Stimulated activated naive CD4-positive, alpha-beta T cell treated with Interleukin-2 at 50 U/mL for 16 hours (primary cell): ENCODE data around the gene CKS1B.
A peak's percentile ranks its signal among the peaks of the same experiment; 100 is the strongest.

Experiments used
- DNase-seq: peaks from one replicate; lab custom pipeline; 2025; lab: John Stamatoyannopoulos, UW

The CKS1B gene

DNA sequence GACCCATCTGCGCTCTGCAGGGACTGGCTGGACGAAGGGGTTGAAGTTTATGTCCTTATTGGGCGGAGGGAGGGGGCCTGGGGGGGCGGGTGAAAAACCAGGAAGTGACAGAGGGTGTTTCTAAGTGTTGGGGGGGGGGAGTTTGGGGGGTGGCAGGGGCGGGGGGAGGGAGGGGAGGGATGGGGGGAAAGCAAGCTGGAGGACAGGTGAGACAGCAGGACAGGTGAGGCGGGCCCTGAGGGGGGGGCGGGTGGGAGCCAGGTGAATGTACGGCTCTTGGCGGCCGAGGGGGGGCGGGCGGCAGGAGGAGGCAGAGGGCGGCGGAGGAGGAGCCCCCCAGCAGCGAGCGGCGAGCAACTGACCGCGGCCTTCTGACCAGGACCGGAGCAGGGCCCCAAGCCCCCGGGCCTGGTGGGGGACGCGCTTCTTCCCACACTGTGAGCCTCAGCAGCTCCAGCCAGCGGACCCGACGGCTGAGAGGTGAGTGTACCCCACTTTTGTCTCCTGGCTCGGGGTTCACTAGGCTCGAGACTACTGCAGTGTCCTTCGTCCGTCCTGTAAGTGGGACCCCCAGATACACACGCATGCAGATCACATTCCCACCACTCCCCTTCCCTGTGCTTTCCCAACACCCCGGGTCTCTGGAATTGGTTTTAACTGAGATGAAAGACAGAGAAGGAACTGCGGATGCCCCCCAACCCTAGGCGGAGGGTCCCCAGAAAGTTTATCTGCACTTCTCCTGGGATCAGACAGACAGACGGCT is 28.2 kb downstream of the CKS1B start, which contains the start of gene ZBTB7B:
Gene ZBTB7B, plus strand, starts transcription at position 339 of the 763 bp plus-strand sequence. CDS start 11,859 bp downstream, outside the sequence.
- peak; percentile 64 for DNase-seq

DNA sequence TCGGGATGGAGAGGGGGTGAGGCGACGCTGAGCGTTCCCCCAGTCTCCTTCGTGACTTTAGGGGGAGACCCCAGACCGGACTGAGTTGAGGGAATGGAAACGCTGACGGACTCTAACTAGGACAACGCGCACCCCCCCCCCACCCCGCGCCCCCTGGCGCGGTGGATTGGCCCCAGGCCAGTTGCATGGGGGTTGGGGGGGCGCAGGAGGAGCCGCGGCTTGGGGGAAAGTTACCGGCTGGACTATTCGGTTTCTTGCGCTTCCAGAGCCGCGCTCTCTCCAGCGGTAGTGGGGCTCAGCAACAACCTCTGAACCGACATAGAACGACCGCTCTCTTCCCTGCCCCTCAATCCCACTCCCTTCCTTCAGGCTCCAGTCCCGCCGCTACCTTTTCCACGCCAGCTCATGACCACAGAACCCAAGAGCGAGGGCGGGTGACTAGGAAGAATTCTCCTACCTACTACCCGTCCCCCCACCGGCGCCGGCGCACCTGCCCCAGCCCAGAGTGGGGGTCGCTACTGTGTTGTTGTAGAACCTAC is 28.8 kb downstream of the CKS1B start:
- DNase-seq, result peak; percentile 20

- DNase-seq, result no peak
Observed at GRCh38 chr1:155003766-155004351, 29.4 kb downstream of the CKS1B start.

DNA sequence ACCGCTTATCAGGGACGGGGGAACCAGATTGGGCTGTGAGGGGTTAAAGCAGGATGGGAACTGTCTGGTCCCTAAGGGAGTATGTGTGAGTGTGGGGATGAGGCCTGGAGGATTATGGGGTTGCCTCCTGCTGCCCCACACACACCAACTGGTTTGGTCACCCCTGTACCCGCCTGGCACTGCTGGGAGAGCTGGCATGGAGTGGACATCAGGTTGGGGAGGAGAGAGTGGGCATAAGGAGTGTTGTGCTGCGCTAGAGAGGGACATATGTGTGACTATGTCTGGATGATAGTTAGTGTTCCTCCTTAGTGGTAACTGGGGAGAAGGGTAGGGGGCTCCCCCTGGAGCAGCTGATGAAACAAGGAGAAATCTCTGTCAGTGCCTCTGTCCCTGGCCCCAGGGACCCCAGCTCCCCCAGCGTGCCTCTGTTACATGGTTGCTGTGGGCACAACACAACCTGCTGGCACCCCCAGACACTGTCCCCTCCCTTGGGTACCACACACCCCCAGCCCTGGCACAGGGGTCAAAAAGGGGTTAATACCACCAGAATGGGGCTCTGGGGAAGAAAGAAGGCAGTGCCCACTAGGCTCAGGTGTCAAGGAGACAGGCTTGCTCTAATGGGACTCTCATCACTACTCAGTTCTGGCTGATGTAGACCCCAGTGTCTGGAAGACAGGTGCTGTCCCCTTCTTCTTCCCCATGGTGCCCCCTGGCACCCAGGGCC is 30.0 kb downstream of the CKS1B start:
- DNase-seq, result no peak

GRCh38 chr1:155005076-155006011 is 30.9 kb downstream of the CKS1B start:
- peak; percentile 11 for DNase-seq

GRCh38 chr1:155006601-155007101 is 32.2 kb downstream of the CKS1B start:
- peak; percentile 32 for DNase-seq

DNA sequence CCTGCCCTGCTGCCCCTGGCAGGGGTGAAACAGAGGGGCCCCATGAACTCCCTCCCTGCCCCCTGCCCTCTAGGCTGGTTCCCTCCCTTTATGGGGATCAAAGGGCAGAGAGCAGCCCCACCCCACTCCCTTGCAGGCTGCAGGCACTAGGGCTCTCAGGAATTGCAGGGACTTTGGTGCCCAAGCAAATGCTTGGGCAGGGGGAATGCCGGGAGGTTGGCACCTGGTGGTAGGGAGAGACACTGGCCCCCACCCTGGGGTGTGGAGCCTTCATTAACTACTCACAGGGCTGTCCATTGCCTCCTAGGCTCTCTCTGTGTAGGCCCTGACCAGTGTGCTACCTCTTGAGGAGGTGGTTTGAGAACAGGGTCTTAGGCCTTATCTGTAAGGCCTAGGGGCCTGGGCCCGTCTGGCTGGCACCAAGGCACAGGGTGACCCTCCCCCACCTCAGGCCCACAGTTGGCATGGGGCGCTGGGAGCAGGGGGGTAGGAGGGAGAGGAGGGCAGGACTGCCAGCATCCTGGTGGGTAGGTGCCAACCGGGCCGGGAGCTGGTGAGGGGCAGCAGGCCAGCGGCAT is 32.9 kb downstream of the CKS1B start:
- DNase-seq, result no peak

GRCh38 chr1:155008015-155008941 is 33.8 kb downstream of the CKS1B start:
- DNase-seq, result peak; percentile 55

GRCh38 chr1:155009221-155009711 is 34.8 kb downstream of the CKS1B start:
- DNase-seq, result peak; percentile 21

GRCh38 chr1:155009742-155010141 is 35.3 kb downstream of the CKS1B start:
- DNase-seq, result no peak

- DNase-seq, result peak; percentile 15
Observed at GRCh38 chr1:155010211-155010918, 35.9 kb downstream of the CKS1B start.

DNA sequence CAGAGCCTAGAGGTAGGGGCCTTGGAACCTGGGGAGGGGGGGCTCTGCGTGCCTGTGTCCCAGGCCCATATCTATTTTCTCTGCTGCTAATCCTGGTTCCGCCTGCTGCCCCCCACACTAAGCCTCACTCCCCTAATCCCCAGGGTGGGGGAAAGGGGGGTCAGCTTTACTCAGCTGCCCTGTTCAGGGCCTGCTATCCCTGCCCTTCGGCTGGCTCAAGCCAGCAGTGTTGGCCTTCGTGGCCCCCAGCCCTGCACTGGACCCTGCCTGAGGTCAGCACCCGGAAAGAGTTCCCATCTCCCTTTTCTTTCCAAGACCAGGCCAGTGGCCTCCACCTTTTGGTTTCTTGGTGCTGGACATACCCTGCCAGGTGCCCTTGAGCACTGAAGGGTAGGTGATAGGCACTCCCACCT is 36.5 kb downstream of the CKS1B start:
- no peak for DNase-seq

- DNase-seq, result no peak
Observed at GRCh38 chr1:155011437-155012025, 37.0 kb downstream of the CKS1B start.

- DNase-seq, result peak; percentile 20
Observed at GRCh38 chr1:155012026-155012546, 37.6 kb downstream of the CKS1B start.

DNA sequence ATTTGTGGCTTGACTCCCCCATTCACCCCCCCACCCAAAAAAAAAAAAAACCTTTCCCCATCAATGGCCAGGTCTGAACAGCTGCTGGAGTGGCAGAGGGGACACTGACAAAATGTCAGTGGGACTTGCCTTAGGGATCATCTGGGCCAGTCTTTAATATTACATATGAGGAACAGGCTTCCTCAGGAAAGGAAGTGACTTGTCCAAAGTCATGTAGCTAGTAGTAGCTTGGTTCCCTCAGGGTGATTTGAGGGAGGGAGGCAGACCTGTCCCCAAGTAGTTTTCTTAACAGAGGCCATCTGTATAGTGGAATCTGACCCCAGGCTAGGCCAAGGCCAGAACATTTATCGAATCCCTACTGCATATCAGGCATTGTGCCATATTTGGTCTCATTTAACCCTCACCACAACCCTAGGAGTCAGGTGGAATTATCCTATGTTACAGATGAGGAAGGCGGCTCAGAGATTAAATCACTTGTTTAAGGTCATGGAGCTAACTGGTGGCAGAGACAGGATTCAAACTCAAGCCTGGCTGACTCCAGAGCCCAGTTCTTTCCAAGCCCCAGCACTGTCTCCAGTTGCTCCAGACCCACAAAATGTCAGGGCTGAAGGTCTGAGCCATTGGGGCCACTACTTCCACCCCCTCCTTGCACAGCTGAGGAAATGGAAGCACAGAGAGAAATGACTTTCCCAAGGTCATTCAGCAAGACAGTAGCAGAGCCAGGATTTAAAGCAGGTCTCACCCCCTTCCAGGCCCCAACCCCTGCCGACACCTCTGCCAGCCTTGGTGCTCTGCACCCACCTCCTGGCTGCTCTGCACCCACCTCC is 38.5 kb downstream of the CKS1B start:
- DNase-seq, result no peak

- DNase-seq, result peak; percentile 27
Observed at GRCh38 chr1:155013632-155014031, 39.2 kb downstream of the CKS1B start.
